Choroid plexus epithelial cell (primary cell): ENCODE results near the gene HEBP2.
A peak's percentile ranks its signal among the peaks of the same experiment; 100 is the strongest.

Experiments used
- DNase-seq: peaks from one replicate; pipeline ENCODE4 v3.0.0-alpha.2; 2010; ENCODE audit warnings: low read depth
- H3K4me3 ChIP-seq: 2 replicates; pipeline ENCODE4 v1.5.1; 2011; ENCODE audit warnings: low read depth, mild to moderate bottlenecking, control low read depth, low read length, moderate library complexity
- CTCF ChIP-seq: conservative IDR thresholded peaks from 2 replicates; pipeline ENCODE4 v1.5.1; 2011; ENCODE audit warnings: low read depth, mild to moderate bottlenecking, control low read depth, inconsistent platforms, low read length, moderate library complexity

Gene HEBP2

DNA sequence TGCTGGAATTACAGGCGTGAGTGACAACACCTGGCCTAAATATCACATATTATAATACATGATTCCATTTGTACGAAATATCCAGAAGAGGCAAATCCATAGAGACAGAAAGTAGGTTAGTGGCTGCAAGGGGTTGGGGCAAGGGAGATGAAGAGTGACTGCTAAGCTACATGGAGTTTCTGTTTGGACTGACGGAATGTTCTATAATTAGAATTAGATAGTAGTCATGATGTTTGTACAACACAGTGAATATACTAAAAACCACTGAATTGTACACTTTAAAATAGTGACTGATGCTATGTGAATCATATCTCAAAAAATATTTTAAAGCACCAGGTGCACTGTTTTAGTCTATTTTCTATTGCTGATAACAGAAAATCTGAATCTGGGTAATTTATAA is 3.7 kb upstream of the HEBP2 start:
- DNase-seq, result no peak
- no peak for TF ChIP-seq CTCF
- H3K4me3 ChIP-seq, result no peak overlapping the region

- no peak for TF ChIP-seq CTCF
- H3K4me3 ChIP-seq, result no peak overlapping the region
- DNase-seq, result no peak
These were observed 1.8 kb upstream of the HEBP2 start for GRCh38 chr6:138401960-138402837.

- no peak overlapping the region for H3K4me3 ChIP-seq
- DNase-seq, result no peak
- no peak for TF ChIP-seq CTCF
These were observed 1.2 kb upstream of the HEBP2 start for GRCh38 chr6:138402838-138403187.

GRCh38 chr6:138403324-138403800 is 661 bp upstream of the HEBP2 start:
- TF ChIP-seq CTCF, result no peak
- peak; percentile 18 for DNase-seq
- H3K4me3 ChIP-seq, result peak overlapping the region; percentile 77

- peak overlapping the region; percentile 77 for H3K4me3 ChIP-seq
- no peak for TF ChIP-seq CTCF
- peak; percentile 22 for DNase-seq
These were observed 779 bp downstream of the HEBP2 start for GRCh38 chr6:138404666-138405337.

GRCh38 chr6:138405816-138406413 is 1.9 kb downstream of the HEBP2 start:
- TF ChIP-seq CTCF, result no peak
- H3K4me3 ChIP-seq, result no peak overlapping the region
- DNase-seq, result no peak
